GM18508 (cell line): ENCODE data around the gene NKD2.

Source experiments
- ATAC-seq: cut with Tn5 transposase; IDR thresholded peaks from one replicate; pipeline ENCODE4 v1.9.1; 2021; ENCODE audit warnings: moderate number of reproducible peaks; ENCODE audit not compliant: insufficient read depth, unreplicated experiment

Gene NKD2

DNA sequence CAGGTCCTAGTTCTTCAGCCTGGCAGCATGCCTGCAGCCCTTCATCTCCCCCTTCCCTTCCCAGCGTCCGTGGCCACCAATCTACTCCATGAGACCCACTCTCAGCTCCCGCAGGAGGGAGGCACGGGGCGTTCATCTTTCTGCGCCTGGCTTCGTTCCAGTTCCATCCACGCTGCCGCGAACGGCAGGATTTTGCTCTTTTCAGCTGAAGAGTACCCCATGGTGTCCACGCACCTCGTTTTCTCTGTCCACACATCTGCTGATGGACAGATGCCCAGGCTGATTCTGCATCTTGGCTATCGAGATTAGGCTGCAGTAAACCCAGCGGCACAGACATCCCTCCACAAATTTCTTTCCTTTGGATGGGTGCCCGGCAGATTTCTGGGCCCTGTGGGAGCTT lies 30.5 kb upstream of the NKD2 start:
- ATAC-seq, result no peak

DNA sequence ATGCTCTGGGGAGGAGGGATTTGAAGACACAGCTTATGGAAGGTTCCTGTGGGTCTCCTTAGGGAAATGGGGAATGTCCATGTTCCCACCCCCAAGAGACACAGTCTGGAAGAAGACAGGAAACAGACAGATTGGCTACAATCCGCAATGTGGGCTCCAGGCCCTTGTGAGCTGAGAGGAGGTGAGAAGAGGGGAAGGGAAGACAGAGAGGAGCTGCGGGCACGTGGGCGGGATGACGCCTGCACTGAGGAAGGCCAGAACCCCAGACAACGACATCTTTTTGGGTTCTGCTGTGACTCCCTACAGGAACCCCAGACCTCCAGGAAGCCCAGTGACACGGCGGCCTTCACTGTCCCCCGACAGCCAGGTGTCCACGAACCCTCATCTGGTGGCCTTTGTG lies 29.9 kb upstream of the NKD2 start:
- no peak for ATAC-seq

DNA sequence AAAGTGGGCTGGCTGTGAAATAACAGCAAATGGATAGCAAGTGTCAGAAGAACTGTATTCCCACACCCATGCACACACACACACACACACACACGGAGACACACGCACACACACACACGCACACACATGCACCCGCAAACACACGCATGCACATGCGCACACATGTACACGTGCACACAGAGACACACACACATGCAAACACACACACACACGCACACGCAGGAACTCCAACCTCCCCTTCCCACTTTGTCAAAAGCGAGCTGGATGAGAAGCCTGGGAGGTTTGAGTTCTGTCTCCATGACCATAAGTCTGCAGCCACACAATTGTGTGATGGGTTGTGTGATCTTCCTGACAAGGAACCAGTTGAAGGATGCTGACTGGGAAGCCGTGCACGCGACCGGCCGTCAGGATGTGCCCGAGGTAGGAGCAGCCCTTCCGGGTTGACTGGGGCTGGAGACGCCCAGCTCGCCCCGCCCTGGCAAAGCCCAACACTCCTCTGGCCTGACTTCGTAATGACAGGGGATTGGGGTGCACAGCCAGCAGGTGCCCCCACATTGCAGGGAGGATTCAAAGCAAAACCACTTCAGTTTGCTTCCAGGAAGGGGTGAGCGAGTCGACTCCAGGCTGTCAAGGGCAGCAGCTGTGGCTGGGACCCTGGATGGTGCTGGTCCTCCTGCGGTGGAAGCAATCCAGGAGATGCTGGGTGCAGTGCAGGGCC lies 29.3 kb upstream of the NKD2 start:
- no peak for ATAC-seq

DNA sequence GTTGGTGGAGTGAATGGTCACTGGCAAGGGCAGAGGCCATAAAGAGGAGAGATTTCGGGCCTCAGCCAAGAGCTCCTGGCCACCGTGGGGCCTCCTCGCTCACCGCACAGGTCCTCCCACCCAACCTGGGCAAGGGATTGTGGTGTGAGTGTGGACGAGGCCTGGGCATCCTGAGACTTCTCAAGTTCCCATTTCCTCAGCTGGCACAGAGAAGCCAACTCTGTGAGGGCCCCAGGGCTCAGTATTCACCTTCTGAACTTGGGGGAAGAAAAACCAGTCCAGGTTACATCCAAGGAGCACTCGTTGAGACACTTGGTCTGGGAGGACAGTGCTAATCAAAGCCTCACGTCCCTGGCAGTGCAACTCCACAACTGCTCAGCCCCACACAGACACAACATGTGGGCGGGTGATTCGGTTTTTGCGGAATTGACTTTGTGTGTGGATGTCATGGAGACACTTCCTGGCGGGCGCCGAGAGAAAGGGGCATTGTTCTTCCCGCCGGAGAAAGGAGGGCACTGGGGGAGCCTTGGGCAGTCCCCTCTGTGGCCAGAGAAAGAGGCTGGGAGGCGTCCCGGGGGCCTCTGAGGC lies 28.5 kb upstream of the NKD2 start:
- no peak for ATAC-seq

DNA sequence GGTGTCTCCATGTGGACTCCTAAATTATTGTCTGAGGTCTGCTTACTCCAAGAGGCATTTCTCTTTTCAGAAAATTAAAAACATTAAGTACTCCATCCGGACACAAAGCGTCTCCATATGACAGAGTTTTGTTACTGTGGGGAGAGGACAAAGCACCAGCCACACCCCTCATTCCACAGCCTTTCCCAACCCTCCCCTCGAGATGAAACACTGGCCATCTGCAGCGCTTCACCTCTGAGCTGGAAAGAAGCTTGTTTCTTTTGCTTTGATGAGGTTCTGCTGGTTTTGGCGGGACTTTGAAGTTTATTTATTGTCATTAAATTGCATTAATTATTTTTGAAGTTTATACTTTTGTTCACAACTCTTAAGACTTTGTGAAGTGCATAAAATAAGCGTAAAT lies 27.6 kb upstream of the NKD2 start:
- ATAC-seq, result no peak

DNA sequence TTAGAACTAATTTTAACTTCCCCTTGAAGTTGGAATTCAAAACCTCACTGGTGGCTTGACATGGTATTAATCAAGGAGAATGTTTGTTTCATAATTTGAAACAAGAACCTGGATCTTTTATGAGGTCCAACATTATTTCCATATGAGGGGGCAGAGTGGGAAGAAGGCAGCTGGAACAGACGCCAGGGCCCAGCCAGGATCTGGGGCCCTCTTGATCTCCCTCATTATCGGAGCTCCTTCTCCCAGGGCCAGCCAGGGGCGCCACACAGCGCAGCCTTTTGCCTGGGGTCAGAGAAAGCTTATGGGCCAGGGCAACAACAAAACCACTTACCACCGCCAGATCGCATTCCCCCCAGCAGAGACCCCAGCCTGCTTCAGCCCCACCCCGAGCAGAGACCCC lies 27.1 kb upstream of the NKD2 start:
- ATAC-seq, result no peak

DNA sequence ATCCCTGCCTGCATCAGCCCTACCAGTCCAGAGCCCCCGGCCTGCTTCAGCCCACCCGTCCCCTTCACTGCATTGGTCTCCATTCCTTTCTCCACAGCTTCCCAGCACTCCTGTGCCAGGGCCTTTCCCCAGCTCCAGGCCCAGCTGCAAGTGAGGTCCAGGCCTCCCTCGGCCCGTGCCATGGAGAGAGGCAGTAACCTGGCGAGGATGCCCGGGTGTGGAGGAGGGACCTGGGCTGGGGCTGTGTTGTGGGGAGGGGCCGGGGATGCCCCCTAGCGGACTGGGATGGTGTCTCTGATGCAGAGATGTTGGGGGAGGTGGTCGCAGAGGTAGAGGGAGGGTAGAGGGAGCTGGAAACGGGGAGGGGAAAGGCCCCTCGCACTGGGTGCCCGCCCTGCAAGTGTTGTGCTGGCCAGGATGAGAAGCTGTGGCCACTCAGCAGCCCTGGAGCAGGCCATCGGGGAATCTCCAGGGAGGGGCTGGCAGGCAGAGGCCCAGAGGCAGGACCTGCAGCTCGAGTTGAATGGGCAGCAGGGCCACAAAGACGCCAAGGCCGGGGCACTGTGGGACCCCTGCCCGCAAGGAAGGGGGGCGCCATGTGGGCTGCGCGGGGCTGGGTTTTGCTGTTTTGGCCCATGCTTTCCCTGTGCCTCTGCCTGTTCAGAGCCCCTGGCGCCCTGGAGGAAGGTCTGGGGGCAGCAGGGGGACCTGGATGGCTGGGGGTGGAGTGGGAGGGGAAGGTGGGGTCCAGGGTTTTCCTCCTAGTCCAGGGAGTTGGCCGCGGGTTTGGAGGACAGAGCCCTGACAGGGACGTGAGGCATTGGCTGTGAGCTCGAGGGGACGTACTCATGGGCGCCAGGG lies 26.0 kb upstream of the NKD2 start:
- ATAC-seq, result no peak

DNA sequence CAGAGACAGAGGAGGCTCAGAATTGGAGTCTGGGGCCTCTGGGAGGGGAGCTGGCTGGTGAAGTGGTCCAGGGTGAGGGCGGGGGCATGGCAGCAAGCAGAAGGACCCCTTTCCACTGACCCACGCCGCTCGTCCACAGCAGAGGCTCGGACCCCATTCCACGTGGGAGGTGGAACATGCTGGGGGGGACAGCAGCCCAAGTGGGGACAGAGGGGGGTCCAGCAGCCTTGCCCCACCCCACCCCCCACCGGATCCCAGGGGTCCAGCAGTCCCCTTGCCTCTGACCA lies 25.4 kb upstream of the NKD2 start:
- ATAC-seq, result no peak

DNA sequence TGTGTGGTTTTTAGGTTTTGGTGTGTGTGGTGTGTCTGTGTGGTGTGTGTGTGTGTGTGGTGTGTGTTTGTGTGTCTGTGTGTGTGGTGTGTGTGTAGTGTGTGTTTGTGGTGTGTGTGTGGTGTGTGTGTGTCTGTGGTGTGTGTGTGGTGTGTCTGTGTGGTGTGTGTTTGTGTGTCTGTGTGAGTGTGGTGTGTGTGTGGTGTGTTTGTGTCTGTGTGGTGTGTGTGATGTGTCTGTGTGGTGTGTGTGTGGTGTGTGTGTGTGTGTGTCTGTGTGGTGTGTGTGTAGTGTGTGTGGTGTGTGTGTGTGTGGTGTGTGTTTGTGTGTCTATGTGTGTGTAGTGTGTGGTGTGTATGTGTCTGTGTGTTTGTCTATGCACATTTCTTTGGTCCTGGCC lies 25.0 kb upstream of the NKD2 start:
- no peak for ATAC-seq

DNA sequence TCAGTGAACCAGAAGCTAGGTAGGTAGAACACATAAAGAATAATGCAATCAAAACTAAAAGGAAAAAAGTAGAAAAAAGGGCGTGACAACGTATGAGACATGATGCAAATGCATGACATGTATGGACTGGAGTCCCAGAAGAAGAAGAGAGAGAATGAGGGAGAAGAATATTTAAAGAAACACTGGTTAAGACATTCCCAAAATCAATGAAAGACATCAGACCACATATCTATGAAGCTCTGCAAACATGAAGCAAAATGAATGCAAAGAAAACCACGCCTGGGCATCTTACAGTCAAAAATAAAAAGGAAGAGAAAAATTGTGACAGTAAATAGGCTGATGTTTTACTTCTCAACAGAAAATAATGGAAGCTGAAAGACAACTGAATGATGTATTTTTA lies 23.8 kb upstream of the NKD2 start:
- no peak for ATAC-seq

DNA sequence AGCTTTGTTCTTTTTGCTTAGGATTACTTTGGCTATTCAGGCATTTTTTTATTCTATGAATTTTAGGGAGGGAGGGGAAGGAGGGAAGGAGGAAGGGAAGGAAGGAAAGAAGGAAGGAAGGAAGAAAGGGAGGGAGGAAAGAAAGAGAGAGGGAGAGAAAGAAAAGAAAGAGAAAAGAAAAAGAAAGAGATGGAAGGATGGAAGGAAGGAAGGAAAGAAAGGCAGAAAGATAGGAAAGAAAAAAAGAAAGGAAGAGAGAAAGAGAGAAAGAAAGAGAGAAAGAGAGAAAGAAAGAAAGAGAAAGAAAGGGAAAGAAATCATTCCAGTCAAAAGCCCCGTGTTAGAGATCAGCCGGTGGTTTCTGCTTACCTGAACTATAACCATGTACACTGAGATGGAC lies 20.8 kb upstream of the NKD2 start:
- ATAC-seq, result no peak

DNA sequence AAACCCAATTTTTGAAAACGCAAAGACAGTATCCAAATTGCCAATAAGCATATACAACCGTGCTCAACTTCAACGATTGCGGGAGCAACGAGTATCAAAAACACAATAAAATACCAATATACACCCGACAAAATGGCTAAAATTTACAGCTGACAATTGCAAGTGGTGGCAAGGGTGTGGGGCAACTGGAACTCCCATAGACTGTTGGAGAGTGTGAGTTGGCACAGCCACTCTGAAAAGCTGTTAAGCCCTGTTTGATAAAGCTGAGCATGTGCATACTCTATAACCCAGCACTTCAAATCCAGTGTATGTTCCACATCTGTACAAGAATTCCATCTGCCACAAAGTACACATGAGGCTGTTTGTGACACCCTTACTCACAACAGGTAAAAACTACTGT lies 20.3 kb upstream of the NKD2 start:
- ATAC-seq, result no peak

DNA sequence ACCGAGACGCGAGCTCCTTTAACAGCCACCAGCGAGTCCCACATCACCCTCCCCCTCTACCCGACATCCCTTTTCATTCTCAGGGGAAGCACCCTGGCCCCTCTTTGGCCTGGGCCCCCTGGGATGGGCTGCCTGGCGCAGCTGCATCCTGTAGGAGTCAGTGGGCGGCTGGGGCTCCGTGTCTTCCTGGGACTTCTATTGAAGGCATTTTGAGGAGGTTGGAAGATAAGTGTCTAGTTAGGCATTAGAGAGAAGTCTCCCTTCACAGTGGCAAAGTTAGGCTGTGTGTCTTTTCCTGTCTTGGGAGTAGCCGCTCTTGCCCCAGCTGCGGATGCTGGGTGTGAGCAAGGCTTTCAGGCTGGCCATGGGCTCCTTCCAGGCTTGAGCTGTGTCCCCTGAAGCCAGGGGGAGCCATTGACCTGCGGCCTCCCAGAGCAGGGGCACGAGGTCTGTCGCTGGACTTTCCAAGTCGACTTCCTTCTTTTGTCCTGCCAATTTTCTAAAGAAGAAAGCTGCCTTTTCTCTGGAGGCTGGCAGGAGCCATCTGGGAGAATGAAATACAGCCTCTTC lies 18.6 kb upstream of the NKD2 start:
- no peak for ATAC-seq

DNA sequence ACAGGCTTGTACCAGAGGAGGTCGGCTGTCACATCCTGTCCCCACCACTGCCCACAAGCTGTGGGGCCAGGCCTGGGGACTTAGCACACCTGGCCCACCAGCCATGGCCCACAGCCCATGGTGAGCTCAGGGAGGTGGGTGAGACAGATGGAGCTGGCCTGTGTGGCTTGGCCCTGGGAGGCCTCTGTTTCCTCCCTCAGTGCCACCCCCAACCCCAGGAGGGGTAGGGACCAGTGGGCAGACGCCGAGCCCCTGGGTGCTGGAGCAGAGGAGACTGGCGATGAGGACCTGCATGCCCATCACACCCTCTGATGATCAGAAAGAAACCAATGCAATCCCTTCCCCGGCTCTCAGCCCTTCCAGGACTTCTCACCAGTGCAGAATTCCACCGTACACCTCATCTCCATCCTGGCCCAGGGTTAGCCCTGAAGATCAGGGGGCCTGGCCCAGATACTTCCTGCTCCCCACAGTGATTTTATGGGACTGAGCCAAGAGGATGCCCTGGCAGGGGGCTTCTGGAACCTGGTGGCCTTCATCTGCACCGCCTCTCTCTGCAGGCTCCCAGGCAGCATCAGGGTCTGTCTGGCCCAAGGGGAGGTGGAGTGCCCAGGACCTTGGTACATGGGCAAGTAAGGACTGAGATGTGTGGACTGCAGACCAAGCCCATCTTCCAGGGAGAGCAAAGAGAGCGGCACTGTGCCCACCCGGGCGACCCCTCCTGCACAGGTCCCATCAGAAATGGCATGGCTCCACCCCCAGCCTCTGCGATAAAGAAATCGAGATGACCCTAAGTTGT lies 16.9 kb upstream of the NKD2 start:
- ATAC-seq, result no peak

DNA sequence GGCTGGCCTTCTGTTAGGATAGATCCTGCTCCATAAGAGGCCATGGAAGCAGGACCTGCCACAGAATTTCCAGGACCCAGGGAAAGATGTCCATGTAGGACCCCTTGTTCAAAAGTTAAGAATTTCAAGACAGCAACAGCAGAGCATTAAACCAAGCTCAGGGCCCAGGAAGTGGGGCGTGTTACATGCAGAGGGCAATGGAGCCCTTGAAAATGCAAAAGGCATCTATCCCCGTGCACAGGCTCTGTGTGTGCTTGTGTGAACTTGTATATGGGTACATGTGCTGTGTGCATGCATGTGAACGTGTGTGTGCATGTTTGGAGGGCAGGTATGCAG lies 14.4 kb upstream of the NKD2 start:
- no peak for ATAC-seq

DNA sequence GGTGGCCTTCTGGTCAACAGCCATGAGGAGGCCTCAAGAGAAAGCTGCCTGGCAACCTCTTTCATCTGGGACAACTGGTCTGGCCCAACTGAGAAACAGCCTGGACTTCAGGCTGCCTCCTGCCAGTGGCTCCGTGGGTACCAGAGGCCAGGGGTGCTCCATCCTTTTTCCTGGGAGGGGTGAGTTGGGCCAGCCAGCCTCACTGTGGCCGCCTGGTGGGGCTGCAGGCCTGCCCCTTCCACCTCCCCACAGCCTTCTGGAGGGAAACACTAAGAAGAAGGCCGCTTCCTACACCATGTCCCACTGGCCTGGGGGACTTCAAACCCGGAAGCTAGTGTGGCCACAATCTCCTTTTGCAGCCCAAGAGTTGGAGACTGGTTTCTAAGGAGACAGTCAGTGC lies 13.8 kb upstream of the NKD2 start:
- no peak for ATAC-seq

DNA sequence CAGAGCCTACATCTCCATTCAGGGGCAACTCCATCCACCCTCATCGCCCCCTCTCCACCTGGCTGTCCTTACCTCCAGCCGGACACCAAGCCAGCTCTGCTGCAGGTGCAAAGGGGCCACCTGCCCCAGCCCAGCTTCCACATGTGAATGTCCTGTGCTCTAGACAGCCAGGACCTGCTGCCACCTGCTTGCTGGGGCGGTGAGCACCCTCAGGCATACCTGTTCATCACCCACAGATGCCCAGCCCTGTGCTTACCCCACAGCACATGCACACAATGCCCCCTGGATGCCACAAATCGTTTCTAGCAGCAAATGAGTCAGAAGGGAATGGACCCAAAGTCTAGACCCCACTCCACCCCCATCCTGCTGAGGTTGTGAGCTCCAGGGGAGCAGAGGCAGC lies 13.3 kb upstream of the NKD2 start:
- no peak for ATAC-seq

DNA sequence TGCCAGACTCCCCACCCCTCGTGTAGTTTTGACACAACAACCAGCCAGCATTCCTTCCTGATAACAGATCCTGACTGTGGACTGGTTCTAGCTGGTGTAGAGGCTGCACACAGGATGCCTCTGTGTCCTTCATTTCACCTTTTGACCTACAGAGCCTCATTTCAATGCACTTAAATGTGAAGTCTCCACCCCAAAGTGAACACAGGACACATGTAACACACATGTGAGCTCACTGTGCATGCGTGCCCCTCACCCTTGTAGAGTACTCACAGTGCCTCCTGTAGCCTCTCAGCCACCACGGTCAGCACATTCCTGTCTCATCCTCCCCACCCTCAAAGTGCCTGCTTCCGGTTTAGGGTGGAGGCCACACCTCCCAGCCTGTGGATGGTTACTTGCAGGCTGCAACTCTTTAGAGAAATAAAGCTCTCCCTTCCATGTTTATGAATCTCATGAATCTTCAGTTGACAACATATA lies 11.6 kb upstream of the NKD2 start:
- ATAC-seq, result no peak

DNA sequence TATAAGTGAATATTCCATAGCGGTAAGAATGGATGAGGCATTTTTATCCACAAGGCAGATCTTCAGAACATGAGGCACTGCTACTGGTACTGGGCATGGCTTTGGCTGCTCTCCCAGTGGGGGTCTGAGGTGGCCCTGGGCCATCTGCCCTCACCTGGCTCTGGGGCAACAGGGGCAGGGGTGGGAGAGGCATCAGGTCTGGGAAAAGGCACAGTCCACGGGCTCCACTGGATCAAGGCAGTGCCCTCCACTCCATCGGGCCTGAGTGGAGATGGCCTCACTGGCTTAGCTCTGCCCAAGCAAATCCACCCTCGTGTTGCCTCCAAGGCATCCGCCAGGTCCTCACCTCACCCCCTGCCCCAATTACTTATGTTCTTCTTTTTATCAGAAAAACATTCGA lies 10.9 kb upstream of the NKD2 start:
- ATAC-seq, result no peak

DNA sequence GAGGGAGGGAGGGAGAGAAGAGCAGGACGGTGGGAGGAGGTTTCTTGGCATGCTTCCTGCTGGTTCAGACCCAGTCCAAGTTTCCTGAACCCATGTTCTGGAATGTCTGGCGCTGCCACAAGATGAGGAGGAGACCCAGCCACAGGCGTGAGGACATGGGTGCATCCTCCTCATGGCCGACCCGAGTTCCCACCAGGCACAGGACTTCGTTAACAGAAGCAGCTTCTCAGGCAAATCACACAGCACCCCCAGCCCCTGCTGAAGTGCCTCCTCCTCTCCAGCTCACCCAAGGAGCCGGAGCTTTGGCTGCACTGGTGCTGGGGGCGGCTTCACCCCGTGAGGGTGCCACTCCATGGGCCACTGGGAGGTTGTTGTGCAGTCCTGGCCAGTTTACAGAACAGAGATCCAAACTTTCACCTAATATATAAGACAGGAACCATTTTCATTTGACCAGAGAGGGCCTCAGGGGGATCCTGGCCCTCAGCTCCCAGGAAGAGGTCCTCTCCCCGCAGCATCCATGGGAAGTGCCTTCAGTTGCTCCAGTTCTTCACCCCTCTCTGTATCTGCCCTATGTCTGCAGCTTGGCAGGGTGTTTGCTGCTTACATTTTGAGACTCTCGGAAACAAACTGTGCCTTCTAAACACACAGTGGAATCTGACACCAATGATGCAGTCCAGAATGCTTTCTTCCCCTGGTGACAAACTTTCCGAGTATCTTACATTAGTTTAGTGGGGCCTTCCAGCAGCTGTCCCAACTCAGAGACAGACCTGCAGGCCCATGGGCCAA lies 10.2 kb upstream of the NKD2 start:
- ATAC-seq, result no peak
